Fibroblast of lung (primary cell): ENCODE data around the gene TTC27. TPM values are rescaled to one million over a fixed set of nuclear protein-coding genes. Genes with fewer than 3 reads are reported as not detected.

Experiments
- DNase-seq, 2 donors: peaks; one replicate each; pipeline versions ENCODE4 v3.0.0 to v3.0.0-alpha.2; 2010; ENCODE audit warnings: low read depth in 2 of 2
- H2AFZ ChIP-seq: 2 replicates; pipeline ENCODE4 v1.5.1; 2012; ENCODE audit warnings: low read length, control low read depth, inconsistent platforms
- H3K27ac ChIP-seq: 2 replicates; pipeline ENCODE4 v1.5.1; 2011; ENCODE audit warnings: low read length, control low read depth; ENCODE audit not compliant: insufficient read depth
- H3K27me3 ChIP-seq: 2 replicates; pipeline ENCODE4 v1.5.1; 2011; ENCODE audit warnings: mild to moderate bottlenecking, low read length; ENCODE audit not compliant: control insufficient read depth, insufficient read depth
- H3K36me3 ChIP-seq: 2 replicates; pipeline ENCODE4 v1.5.1; 2011; ENCODE audit warnings: low read length; ENCODE audit not compliant: control insufficient read depth, insufficient read depth
- H3K4me1 ChIP-seq: 2 replicates; pipeline ENCODE4 v1.5.1; 2011; ENCODE audit warnings: low read length; ENCODE audit not compliant: control insufficient read depth, insufficient read depth; ENCODE audit errors: extremely low read depth
- H3K4me2 ChIP-seq: 2 replicates; pipeline ENCODE4 v1.5.1; 2011; ENCODE audit warnings: low read length, control low read depth; ENCODE audit not compliant: insufficient read depth; ENCODE audit errors: extremely low read depth
- H3K4me3 ChIP-seq, 4 experiments: fragments of 200-600 bp in 1 of 4; sonication (generic) in 1 of 4; replicated peaks in 1 of 4; 2 replicates each; pipeline ENCODE4 v1.5.1; 2011 to 2016; ENCODE audit warnings: low read length in 4 of 4, low read depth in 3 of 4, mild to moderate bottlenecking in 3 of 4, control low read depth in 2 of 4, inconsistent platforms in 1 of 4, mixed read lengths in 1 of 4; ENCODE audit not compliant: insufficient read depth in 1 of 4; ENCODE audit errors: control extremely low read depth in 1 of 4
- H3K79me2 ChIP-seq: 2 replicates; pipeline ENCODE4 v1.5.1; 2012; ENCODE audit warnings: mild to moderate bottlenecking, low read length, inconsistent platforms; ENCODE audit not compliant: control insufficient read depth, insufficient read depth
- H3K9ac ChIP-seq: 2 replicates; pipeline ENCODE4 v1.5.1; 2011; ENCODE audit warnings: mild to moderate bottlenecking, low read length, control low read depth; ENCODE audit not compliant: insufficient read depth
- H3K9me3 ChIP-seq: 2 replicates; pipeline ENCODE4 v1.5.1; 2012; ENCODE audit warnings: low read depth, low read length; ENCODE audit not compliant: control insufficient read depth, insufficient read depth
- H4K20me1 ChIP-seq: 2 replicates; pipeline ENCODE4 v1.5.1; 2011; ENCODE audit warnings: low read length; ENCODE audit not compliant: control insufficient read depth, insufficient read depth; ENCODE audit errors: extremely low read depth
- EZH2 ChIP-seq: IDR thresholded peaks from 2 replicates; pipeline ENCODE4 v1.5.1; 2012; ENCODE audit warnings: low read length, control low read depth, mild to moderate bottlenecking; ENCODE audit errors: missing control alignments
- polyA plus RNA-seq, 2 donors: library from polyadenylated mRNA; depleted of rRNA in 1 of 2; stranded (reverse) in 1 of 2; unstranded in 1 of 2; fragments of >200 nt; gene quantifications; 2 replicates each; pipeline ENCODE4 v1.2.1, GENCODE V29; 2011 to 2012; ENCODE audit warnings: missing spikeins in 1 of 2
- total RNA-seq: library from RNA; depleted of rRNA; stranded (reverse); fragments of >200 nt; gene quantifications from 2 replicates; pipeline ENCODE4 v1.2.1, GENCODE V29; 2014
- TF ChIP-seq, protein P1 (sequence below), 2 donors: IDR thresholded peaks in 1 of 2; conservative IDR thresholded peaks in 1 of 2; 1 replicate in 1 of 2; 2 replicates in 1 of 2; pipeline ENCODE4 v1.5.1; 2011 to 2012; ENCODE audit warnings: low read length in 2 of 2, control low read depth in 1 of 2, inconsistent platforms in 1 of 2, low read depth in 1 of 2, mild to moderate bottlenecking in 1 of 2

The TTC27 gene
- total and polyA plus RNA-seq, 2 donors (not counting 1 experiment from before 2014, with no cell fraction given): 15.7 to 19.3 TPM

DNA sequence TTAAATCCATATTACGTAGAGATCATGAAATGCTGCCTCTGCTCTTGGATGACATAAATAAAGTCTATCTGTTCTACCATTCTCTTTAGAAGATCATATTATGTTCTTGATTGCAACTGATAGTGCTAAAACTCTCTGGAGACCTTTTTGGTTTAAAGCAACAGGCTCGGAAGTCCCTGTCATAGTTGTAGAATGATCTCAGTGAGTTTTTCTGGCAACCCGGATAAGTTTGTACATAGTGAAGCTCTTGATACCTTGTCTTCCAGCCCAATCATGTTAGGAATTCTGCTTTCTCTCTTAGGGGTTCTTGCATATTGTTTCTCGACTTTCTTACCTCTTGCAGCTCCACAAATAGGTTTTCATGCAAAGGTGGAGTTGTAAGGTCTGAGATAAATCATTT is 156.1 kb downstream of the TTC27 start:
- Histone ChIP-seq H3K79me2 (no peaks in the 10 kb centered on the region), H3K36me3 (no peaks in the 10 kb centered on the region), H3K4me1 (no peaks in the 10 kb centered on the region), H2AFZ (no peak overlapping the region), H3K4me2 (no peak overlapping the region), H3K9me3 (no peaks in the 10 kb centered on the region), H4K20me1 (no peaks in the 10 kb centered on the region), H3K27ac (no peak overlapping the region), H3K9ac (no peak overlapping the region), H3K27me3 (no peaks in the 10 kb centered on the region), H3K4me3 (no peak overlapping the region)
- no peak for TF ChIP-seq EZH2
- TF ChIP-seq, protein P1, sequence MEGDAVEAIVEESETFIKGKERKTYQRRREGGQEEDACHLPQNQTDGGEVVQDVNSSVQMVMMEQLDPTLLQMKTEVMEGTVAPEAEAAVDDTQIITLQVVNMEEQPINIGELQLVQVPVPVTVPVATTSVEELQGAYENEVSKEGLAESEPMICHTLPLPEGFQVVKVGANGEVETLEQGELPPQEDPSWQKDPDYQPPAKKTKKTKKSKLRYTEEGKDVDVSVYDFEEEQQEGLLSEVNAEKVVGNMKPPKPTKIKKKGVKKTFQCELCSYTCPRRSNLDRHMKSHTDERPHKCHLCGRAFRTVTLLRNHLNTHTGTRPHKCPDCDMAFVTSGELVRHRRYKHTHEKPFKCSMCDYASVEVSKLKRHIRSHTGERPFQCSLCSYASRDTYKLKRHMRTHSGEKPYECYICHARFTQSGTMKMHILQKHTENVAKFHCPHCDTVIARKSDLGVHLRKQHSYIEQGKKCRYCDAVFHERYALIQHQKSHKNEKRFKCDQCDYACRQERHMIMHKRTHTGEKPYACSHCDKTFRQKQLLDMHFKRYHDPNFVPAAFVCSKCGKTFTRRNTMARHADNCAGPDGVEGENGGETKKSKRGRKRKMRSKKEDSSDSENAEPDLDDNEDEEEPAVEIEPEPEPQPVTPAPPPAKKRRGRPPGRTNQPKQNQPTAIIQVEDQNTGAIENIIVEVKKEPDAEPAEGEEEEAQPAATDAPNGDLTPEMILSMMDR (conservative IDR thresholded peaks at IDR 0.05 in 1 of 2, IDR thresholded peaks at IDR 0.05 in 1 of 2; ENCODE audit: low read depth in 1 of 2, low read length in 2 of 2): no peak
- no peak for DNase-seq

DNA sequence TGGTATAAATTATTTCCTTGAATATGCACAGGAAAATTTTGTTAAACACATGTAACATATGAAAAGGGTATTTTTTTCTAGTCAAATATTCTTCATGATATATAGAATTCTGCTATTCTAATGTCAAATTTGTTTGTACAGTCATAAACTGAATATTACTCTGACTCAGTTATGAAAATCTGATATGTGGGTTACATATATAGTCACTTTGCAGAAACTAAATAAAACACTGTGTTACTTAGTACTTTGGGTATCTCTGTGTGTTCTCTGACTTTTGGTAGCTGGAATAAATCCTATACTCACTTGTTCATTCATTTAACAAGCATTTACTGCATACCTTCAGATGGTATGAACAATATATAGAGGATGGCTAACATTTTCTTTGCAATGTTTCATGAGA is 159.4 kb downstream of the TTC27 start:
- no peak for DNase-seq
- H3K4me2 ChIP-seq: no peak overlapping the region
- H3K4me3 ChIP-seq: no peak overlapping the region
- TF ChIP-seq, protein P1 (conservative IDR thresholded peaks at IDR 0.05 in 1 of 2, IDR thresholded peaks at IDR 0.05 in 1 of 2; ENCODE audit: low read depth in 1 of 2, low read length in 2 of 2): no peak
- TF ChIP-seq EZH2: no peak
- no peaks in the 10 kb centered on the region for H3K4me1 ChIP-seq
- H3K27ac ChIP-seq: no peak overlapping the region
- no peaks in the 10 kb centered on the region for H3K79me2 ChIP-seq
- H3K9me3 ChIP-seq: no peaks in the 10 kb centered on the region
- H3K9ac ChIP-seq: no peak overlapping the region
- no peaks in the 10 kb centered on the region for H3K36me3 ChIP-seq
- H4K20me1 ChIP-seq: no peaks in the 10 kb centered on the region
- H2AFZ ChIP-seq: no peak overlapping the region
- no peaks in the 10 kb centered on the region for H3K27me3 ChIP-seq

DNA sequence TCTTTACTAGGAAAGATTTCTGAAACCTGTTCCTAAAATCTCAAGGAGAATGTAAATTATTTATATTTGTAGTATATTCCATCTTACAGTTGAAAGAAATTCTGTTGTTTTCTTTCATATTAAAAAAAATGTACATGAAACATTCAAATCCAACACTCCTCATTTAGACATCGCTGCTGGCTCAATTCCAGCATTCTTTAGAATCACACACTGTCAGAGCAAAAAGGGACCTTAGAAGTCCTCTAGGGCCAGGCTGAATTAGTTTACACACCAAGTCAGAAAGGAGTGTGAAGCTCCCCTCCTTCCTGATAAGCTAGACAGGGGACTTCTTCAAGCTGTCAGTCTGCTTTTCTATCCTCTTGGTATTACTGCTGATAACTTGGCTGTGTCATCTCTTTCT is 160.3 kb downstream of the TTC27 start:
- no peak for DNase-seq
- TF ChIP-seq, protein P1 (conservative IDR thresholded peaks at IDR 0.05 in 1 of 2, IDR thresholded peaks at IDR 0.05 in 1 of 2; ENCODE audit: low read depth in 1 of 2, low read length in 2 of 2): no peak
- TF ChIP-seq EZH2: no peak

More for the DNA sequence above, 160.3 kb downstream of the TTC27 start:
- H3K4me3 ChIP-seq: no peak overlapping the region
- H3K27ac ChIP-seq: no peak overlapping the region
- H2AFZ ChIP-seq: no peak overlapping the region
- H4K20me1 ChIP-seq: no peaks in the 10 kb centered on the region
- no peaks in the 10 kb centered on the region for H3K27me3 ChIP-seq
- H3K9ac ChIP-seq: no peak overlapping the region
- H3K4me2 ChIP-seq: no peak overlapping the region
- H3K9me3 ChIP-seq: no peaks in the 10 kb centered on the region
- H3K79me2 ChIP-seq: no peaks in the 10 kb centered on the region
- no peaks in the 10 kb centered on the region for H3K36me3 ChIP-seq
- no peaks in the 10 kb centered on the region for H3K4me1 ChIP-seq
